Pancreas (tissue), 10 donors: ENCODE data around the gene METRN. TPM values are rescaled to one million over a fixed set of nuclear protein-coding genes. Genes with fewer than 3 reads are reported as not detected.

Experiments
- ATAC-seq, 4 donors: fragments of 200-7000 bp; cut with Tn5 transposase; one replicate each; pipeline versions ENCODE4 v1.8.0 to v1.9.1; 2020; ENCODE audit warnings: mild to moderate bottlenecking in 4 of 4, moderate library complexity in 4 of 4
- DNase-seq, 6 donors: peaks; one replicate each; pipeline ENCODE4 v3.0.0-alpha.2; 2020
- FAIRE-seq: peaks from 2 replicates; lab custom pipeline; 2012; peaks lifted over from hg19 to GRCh38; lab: Jason Lieb, UNC
- H3K27ac ChIP-seq, 4 donors: fragments of 200-600 bp; sonication (generic); 1 replicate in 3 of 4; 2 replicates in 1 of 4; pipeline versions ENCODE4 v1.5.0 to v1.8.0; 2020
- H3K27me3 ChIP-seq, 4 donors: fragments of 200-600 bp; one replicate each; pipeline ENCODE4 v1.8.0; 2021
- H3K36me3 ChIP-seq, 3 donors: fragments of 200-600 bp; sonication (generic) in 1 of 3; one replicate each; pipeline versions ENCODE4 v1.5.0 to v1.8.0; 2020 to 2021
- H3K4me1 ChIP-seq, 3 donors: fragments of 200-600 bp; one replicate each; pipeline ENCODE4 v1.8.0; 2021
- H3K4me3 ChIP-seq, 4 donors: fragments of 200-600 bp; sonication (generic) in 2 of 4; one replicate each; pipeline versions ENCODE4 v1.5.0 to v1.8.0; 2020 to 2021
- H3K9me3 ChIP-seq, 4 donors: fragments of 200-600 bp; one replicate each; pipeline ENCODE4 v1.8.0; 2021
- CTCF ChIP-seq, 4 donors: fragments of 200-600 bp; sonication (generic) in 3 of 4; IDR thresholded peaks; one replicate each; pipeline versions ENCODE4 v1.5.0 to v1.8.0; 2021; ENCODE audit warnings: antibody characterized with exemption in 4 of 4
- WGBS, 2 donors: extraction: QIAGEN DNeasy Blood & Tissue Kit; methylation state at CpG; one replicate each; pipeline ENCODE4 v1.1.7; 2013; 5-methylcytosine and 5-hydroxymethylcytosine counted together
- intact Hi-C, 3 donors: fragments of 100-400 bp; cut with DNase I; formaldehyde crosslinking; loops; one replicate each; pipeline versions ENCODE4 v1.11.1 to v1.14.2; 2022
- polyA plus RNA-seq, 2 donors: library from polyadenylated mRNA; stranded (reverse); fragments of 200-250 nt; gene quantifications; one replicate each; pipeline ENCODE4 v1.2.3, GENCODE V29; 2013
- total RNA-seq, 6 donors: library from RNA; stranded (reverse); fragmentation: NEBNext Ultra II Directional in 4 of 6; extraction: Animal tissue kit (Norgen Biotek cat#: 25700) in 4 of 6; gene quantifications; one replicate each; pipeline versions ENCODE4 v1.2.1 to v1.2.4, GENCODE V29; 2021 to 2023
- donor health status: healthy with polysubstance abuse.
- donor health status: DM: no; HTN: no; CAD: no; lungs with moderate emphysema.
- donor health status: DM: no; HTN: no; CAD: no.
- donor health status: control.
- donor health status: control.
- donor health status: Bipolar disorder and iron deficiency.
- donor health status: DM: yes; HTN: yes; CAD: no.
- donor health status: DM: no; HTN: no; CAD: no.
- donor health status: DM: no; HTN: no; CAD: no.
- donor health status: DM: yes; HTN: yes; CAD: no.

Gene METRN
- total and polyA plus RNA-seq, 8 donors: 27.6 to 82.0 (median 42.2) TPM

- Histone ChIP-seq H3K4me1 (no peaks in the 10 kb centered on the region), H3K9me3 (no peaks in the 10 kb centered on the region), H3K27ac (no peak overlapping the region), H3K36me3 (no peaks in the 10 kb centered on the region), H3K27me3 (no peaks in the 10 kb centered on the region), H3K4me3 (no peak overlapping the region)
- no peak for TF ChIP-seq CTCF (IDR thresholded peaks at IDR 0.05)
- intact Hi-C loops: no loop called here
- WGBS, 2 donors: 64 to 78% methylated on average over 34 to 38 of the region's 38 CpGs
- peak in 3 of 6 donors; percentile 20 to 74 (median 52) for DNase-seq
- ATAC-seq: no peak
- FAIRE-seq: no peak
These were observed 50.0 kb downstream of the METRN start for GRCh38 chr16:764848-765487.

GRCh38 chr16:765488-765865 is 50.6 kb downstream of the METRN start:
- no peak for ATAC-seq
- H3K36me3 ChIP-seq: no peaks in the 10 kb centered on the region
- H3K4me3 ChIP-seq: no peak overlapping the region
- no peak for FAIRE-seq
- peak in 1 of 6 donors; percentile 28 for DNase-seq
- WGBS, 2 donors: 74 to 87% methylated on average over 29 of the region's 29 CpGs
- intact Hi-C loops: no loop called here
- H3K27ac ChIP-seq: no peak overlapping the region
- no peaks in the 10 kb centered on the region for H3K27me3 ChIP-seq
- no peaks in the 10 kb centered on the region for H3K9me3 ChIP-seq
- TF ChIP-seq CTCF (IDR thresholded peaks at IDR 0.05): no peak
- no peaks in the 10 kb centered on the region for H3K4me1 ChIP-seq

GRCh38 chr16:766008-766819 is 51.3 kb downstream of the METRN start:
- ATAC-seq: no peak
- TF ChIP-seq CTCF (IDR thresholded peaks at IDR 0.05): no peak
- no peaks in the 10 kb centered on the region for H3K27me3 ChIP-seq
- H3K27ac ChIP-seq: no peak overlapping the region
- FAIRE-seq: no peak
- H3K36me3 ChIP-seq: no peaks in the 10 kb centered on the region
- no peak overlapping the region for H3K4me3 ChIP-seq
- no peaks in the 10 kb centered on the region for H3K9me3 ChIP-seq
- intact Hi-C loops: no loop called here
- DNase-seq: no peak
- WGBS, 2 donors: 69% methylated on average over 28 to 29 of the region's 29 CpGs
- H3K4me1 ChIP-seq: no peaks in the 10 kb centered on the region

GRCh38 chr16:766820-767640 is 52.1 kb downstream of the METRN start:
- WGBS, 2 donors: 59 to 66% methylated on average over 34 to 35 of the region's 48 CpGs

More at GRCh38 chr16:766820-767640, 52.1 kb downstream of the METRN start:
- no peaks in the 10 kb centered on the region for H3K36me3 ChIP-seq
- ATAC-seq (no peak), DNase-seq (peak in 1 of 6 donors; percentile 76), FAIRE-seq (no peak)
- no peaks in the 10 kb centered on the region for H3K4me1 ChIP-seq
- no peak overlapping the region for H3K27ac ChIP-seq
- intact Hi-C loops: no loop called here
- H3K9me3 ChIP-seq: no peaks in the 10 kb centered on the region
- no peaks in the 10 kb centered on the region for H3K27me3 ChIP-seq
- TF ChIP-seq CTCF (IDR thresholded peaks at IDR 0.05): no peak
- H3K4me3 ChIP-seq: no peak overlapping the region
